ENCODE results near the gene MAPK10.

DNA sequence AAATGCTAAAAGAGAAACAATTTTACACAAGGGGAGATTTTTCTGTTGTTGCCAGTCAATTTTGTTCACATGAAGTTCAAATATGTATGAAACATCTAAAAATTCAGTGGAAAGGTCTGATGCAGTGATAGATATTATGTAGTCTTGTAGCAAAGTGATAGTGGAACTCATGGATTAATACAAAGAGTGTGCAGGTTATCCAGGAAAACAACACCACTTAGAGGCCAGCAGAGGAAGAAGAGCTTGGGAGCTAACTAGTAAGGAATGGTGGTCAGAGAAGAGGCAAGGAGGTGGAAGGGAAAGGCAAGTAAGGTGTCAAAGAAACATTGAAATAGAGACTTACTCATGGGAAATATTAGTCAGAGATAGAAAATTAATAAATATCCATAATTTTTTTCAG, 395.6 kb downstream of the MAPK10 start:
- peak; percentile 49 for TF ChIP-seq CTCF (IDR thresholded peaks at IDR 0.05; ENCODE audit: low read depth, low read length, missing input control)
- TF ChIP-seq JUND (IDR thresholded peaks at IDR 0.05), result no peak
- TF ChIP-seq, protein P1, sequence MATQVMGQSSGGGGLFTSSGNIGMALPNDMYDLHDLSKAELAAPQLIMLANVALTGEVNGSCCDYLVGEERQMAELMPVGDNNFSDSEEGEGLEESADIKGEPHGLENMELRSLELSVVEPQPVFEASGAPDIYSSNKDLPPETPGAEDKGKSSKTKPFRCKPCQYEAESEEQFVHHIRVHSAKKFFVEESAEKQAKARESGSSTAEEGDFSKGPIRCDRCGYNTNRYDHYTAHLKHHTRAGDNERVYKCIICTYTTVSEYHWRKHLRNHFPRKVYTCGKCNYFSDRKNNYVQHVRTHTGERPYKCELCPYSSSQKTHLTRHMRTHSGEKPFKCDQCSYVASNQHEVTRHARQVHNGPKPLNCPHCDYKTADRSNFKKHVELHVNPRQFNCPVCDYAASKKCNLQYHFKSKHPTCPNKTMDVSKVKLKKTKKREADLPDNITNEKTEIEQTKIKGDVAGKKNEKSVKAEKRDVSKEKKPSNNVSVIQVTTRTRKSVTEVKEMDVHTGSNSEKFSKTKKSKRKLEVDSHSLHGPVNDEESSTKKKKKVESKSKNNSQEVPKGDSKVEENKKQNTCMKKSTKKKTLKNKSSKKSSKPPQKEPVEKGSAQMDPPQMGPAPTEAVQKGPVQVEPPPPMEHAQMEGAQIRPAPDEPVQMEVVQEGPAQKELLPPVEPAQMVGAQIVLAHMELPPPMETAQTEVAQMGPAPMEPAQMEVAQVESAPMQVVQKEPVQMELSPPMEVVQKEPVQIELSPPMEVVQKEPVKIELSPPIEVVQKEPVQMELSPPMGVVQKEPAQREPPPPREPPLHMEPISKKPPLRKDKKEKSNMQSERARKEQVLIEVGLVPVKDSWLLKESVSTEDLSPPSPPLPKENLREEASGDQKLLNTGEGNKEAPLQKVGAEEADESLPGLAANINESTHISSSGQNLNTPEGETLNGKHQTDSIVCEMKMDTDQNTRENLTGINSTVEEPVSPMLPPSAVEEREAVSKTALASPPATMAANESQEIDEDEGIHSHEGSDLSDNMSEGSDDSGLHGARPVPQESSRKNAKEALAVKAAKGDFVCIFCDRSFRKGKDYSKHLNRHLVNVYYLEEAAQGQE (IDR thresholded peaks at IDR 0.05), result no peak
- no peak for TF ChIP-seq SP1 (IDR thresholded peaks at IDR 0.05)
- TF ChIP-seq RXRA (IDR thresholded peaks at IDR 0.05), result no peak
- no peak for TF ChIP-seq EGR1 (IDR thresholded peaks at IDR 0.05; ENCODE audit: low read depth in 2 of 2)

All from liver (tissue), 3 donors.